ENCODE results near the gene IQCM. TPM values are rescaled to one million over a fixed set of nuclear protein-coding genes. Genes with fewer than 3 reads are reported as not detected.

The IQCM gene
- total RNA-seq, 1 donor from 2014 or later = not detected

DNA sequence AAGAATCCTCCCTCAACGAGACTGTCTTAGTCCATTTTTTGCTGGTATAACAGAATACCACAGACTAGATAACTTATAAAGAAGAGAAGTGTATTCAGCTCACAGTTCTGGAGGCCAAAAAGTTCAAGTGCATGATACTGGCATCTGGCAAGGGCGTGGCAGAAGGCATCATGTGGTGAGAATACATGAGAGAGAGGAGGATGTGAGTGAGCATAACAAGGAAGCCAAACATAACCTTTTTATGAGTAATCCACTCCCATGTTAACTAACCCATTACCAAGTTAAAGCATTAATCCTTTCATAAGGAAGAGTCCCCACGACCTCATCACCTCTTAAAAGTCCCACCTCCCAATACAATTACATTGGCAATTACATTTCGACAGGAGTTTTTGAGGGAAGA lies 504.6 kb downstream of the IQCM start:
- ATAC-seq (ENCODE audit: low read depth) = no peak
- no peak overlapping the region for H3K27ac Mint-ChIP-seq
- TF ChIP-seq CTCF (IDR thresholded peaks at IDR 0.05) = no peak
- peaks cover 8% of the 10 kb centered on the region for H3K9me3 Mint-ChIP-seq
- no peak for DNase-seq
- H3K4me1 Mint-ChIP-seq = no peaks in the 10 kb centered on the region
- ChIA-PET CTCF (no interaction called here), POLR2A (no interaction called here)
- H3K27me3 Mint-ChIP-seq = no peaks in the 10 kb centered on the region
- H3K4me3 Mint-ChIP-seq = no peak overlapping the region
- H3K36me3 Mint-ChIP-seq (ENCODE audit: low read depth) = no peaks in the 10 kb centered on the region
- intact Hi-C loops (cut with micrococcal nuclease) = no loop called here

DNA sequence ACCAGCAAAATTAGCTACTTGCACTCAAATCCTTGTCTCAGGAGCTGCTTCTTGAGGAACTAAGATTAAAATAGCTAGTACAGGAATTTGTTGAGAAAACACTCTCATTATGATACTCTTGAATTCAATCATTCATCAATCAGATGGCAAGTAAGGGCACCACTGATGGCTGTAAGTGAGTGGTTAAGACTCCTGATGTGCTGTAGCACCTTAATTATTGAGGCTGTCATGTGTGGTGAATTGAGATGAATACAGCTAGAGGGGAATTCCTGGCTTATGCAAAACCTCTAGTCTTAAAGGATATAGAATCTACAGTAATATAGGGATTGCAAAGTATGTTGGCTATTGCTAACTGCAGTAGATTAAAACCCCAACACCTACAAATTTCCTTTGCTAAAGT lies 509.1 kb downstream of the IQCM start:
- CTCF ChIA-PET = no interaction called here

More for the DNA sequence above, 509.1 kb downstream of the IQCM start:
- DNase-seq (no peak), ATAC-seq (ENCODE audit: low read depth) (no peak)
- Mint-ChIP-seq H3K4me1 (no peaks in the 10 kb centered on the region), H3K36me3 (ENCODE audit: low read depth) (no peaks in the 10 kb centered on the region), H3K4me3 (no peak overlapping the region), H3K27me3 (no peaks in the 10 kb centered on the region), H3K27ac (no peak overlapping the region), H3K9me3 (peaks cover 4% of the 10 kb centered on the region)
- intact Hi-C loops (cut with micrococcal nuclease) = no loop called here
- no peak for TF ChIP-seq CTCF (IDR thresholded peaks at IDR 0.05)
- POLR2A ChIA-PET = no interaction called here
